Tibial nerve (tissue), 4 donors: ENCODE data around the gene RNF20.

Experiments used
- EP300 ChIP-seq, 2 donors: sonication (generic); formaldehyde crosslinking; IDR thresholded peaks; one replicate each; pipeline ENCODE4 v1.6.1; 2017; ENCODE audit warnings: antibody characterized with exemption in 2 of 2, mild to moderate bottlenecking in 1 of 2
- TF ChIP-seq, protein P1 (sequence below), 5 experiments: fragments of 200-600 bp in 3 of 5; fragments of 450-650 bp in 2 of 5; sonication (generic) in 3 of 5; IDR thresholded peaks; one replicate each; pipeline ENCODE4 v1.5.1; 2016 to 2019; ENCODE audit warnings: antibody characterized with exemption in 5 of 5, mild to moderate bottlenecking in 3 of 5, moderate library complexity in 2 of 5

DNA sequence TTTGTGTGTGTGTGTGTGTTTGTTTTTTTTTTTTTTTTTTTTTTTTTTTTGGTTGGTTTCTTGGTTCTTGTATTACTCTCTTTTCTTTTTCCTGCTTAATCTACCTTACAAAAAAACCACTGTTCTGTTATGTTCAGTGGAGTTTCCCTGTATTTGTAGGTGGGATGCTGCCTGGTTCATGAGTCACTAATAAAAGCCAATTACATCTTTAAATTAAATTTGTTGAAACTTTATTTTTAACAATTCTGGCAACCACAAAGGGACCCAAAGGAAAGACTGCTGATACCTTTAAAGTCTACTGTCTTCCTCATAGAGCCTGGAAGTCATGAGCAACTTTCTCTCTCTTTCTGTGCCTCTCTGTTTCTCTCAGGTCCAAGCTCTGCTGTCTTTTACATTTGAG, 29.5 kb upstream of the RNF20 start:
- TF ChIP-seq EP300 (IDR thresholded peaks at IDR 0.05): no peak
- TF ChIP-seq, protein P1, sequence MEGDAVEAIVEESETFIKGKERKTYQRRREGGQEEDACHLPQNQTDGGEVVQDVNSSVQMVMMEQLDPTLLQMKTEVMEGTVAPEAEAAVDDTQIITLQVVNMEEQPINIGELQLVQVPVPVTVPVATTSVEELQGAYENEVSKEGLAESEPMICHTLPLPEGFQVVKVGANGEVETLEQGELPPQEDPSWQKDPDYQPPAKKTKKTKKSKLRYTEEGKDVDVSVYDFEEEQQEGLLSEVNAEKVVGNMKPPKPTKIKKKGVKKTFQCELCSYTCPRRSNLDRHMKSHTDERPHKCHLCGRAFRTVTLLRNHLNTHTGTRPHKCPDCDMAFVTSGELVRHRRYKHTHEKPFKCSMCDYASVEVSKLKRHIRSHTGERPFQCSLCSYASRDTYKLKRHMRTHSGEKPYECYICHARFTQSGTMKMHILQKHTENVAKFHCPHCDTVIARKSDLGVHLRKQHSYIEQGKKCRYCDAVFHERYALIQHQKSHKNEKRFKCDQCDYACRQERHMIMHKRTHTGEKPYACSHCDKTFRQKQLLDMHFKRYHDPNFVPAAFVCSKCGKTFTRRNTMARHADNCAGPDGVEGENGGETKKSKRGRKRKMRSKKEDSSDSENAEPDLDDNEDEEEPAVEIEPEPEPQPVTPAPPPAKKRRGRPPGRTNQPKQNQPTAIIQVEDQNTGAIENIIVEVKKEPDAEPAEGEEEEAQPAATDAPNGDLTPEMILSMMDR (IDR thresholded peaks at IDR 0.05): no peak
